ENCODE results near the gene EIF2S1. TPM values are rescaled to one million over a fixed set of nuclear protein-coding genes. Genes with fewer than 3 reads are reported as not detected.
A peak's percentile ranks its signal among the peaks of the same experiment; 100 is the strongest.

The EIF2S1 gene
- total RNA-seq, 1 experiment from 2014 or later, result 155 TPM

DNA sequence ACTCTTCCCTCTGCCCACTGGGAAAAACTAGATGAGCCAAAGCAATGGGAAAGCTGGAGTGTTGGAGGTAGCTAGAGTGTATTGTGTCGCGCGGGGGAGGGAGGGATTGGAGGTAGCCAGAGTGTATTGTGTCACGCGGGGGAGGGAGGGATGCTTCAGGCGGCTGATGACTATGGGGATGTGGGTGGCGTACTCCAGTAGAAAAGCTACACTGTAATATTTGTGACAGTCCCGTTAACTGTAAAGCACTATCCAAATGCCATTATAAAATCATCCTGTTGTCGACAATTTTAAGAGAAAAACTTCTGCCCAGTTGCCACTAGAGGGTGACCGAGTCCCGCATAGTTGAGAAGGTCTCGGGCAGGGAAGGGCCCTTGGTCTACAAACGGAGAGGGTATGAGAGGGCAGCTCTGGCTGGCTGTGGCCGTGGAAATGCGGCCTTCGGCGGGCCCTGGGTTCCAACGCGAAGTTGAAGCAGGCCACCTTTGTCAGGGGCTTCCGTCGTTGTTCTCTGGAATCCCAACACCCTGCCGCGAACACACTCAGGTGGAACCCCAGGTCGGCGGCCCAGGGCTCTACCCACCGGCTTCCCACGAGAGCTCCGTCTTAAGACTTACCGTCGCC, 67.0 kb downstream of the EIF2S1 start:
- H3K27me3 ChIP-seq (ENCODE audit: control insufficient read depth, insufficient read depth, low read length), result no peaks in the 10 kb centered on the region
- DNase-seq, result peak; percentile 87
- no peak overlapping the region for H3K4me3 ChIP-seq (ENCODE audit: insufficient read depth, low read depth, low read length)
- no peaks in the 10 kb centered on the region for H3K36me3 ChIP-seq (replicated peaks; ENCODE audit: control insufficient read depth, insufficient read depth, low read length)

GRCh38 chr14:67428501-67429031, 68.4 kb downstream of the EIF2S1 start:
- Histone ChIP-seq H3K27me3 (ENCODE audit: control insufficient read depth, insufficient read depth, low read length) (no peaks in the 10 kb centered on the region), H3K4me3 (ENCODE audit: insufficient read depth, low read depth, low read length) (no peak overlapping the region), H3K36me3 (replicated peaks; ENCODE audit: control insufficient read depth, insufficient read depth, low read length) (no peaks in the 10 kb centered on the region)
- peak; percentile 41 for DNase-seq

DNA sequence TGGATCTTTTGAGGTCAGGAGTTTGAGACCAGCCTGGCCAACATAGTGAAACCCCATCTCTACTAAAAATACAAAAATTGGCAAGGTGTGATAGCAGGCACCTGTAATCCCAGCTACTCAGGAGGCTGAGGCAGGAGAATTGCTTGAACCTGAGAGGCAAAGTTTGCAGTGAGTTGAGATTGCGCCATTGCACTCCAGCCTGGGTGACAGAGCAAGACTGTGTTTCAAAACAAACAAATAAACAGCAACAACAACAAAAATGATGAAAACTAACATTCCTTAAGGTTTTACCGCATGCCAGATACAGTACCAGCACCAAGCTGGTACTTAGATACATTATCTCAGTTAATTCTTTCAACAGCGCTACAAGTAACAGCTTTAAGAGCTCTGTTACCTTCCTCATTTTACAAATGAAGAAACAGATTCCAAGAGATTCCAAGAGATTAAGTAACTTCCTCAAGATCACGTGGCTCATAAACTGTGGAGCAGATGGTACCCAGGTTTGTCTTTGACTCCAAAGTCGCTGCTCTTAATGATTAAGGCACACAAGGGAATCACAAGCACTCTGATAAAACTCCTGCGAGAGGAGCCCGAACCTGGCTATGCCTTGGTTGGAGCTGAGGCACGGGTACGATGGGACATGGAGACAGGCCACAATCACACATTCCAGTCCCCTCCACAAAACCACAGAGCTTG, 69.5 kb downstream of the EIF2S1 start:
- Histone ChIP-seq H3K27me3 (ENCODE audit: control insufficient read depth, insufficient read depth, low read length) (no peaks in the 10 kb centered on the region), H3K4me3 (ENCODE audit: insufficient read depth, low read depth, low read length) (no peak overlapping the region), H3K36me3 (replicated peaks; ENCODE audit: control insufficient read depth, insufficient read depth, low read length) (no peaks in the 10 kb centered on the region)
- DNase-seq, result no peak

DNA sequence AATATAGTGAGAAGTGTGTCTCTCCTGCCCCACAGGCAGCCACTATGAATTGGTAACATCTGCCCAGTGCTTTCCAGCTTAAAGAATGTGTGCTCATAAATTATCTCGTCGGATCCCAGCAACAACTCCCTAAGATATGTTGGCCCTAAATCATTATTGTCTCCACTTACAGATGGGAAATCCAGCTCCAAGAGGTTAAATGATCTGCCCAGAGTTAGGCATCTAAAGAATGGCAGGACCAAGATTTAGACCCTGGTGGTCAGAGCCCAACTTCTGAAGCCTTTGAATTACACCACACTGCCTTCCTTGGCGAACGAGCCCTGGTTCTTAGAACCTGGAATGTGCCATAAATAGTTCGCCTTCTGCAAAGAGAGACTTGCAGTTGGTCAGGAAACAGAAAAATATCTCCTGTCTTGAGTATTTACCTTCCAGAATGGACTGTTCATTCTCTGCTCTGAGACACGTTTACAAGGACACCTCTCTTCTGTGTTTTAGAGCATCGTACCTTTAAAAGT, 72.0 kb downstream of the EIF2S1 start:
- no peaks in the 10 kb centered on the region for H3K36me3 ChIP-seq (replicated peaks; ENCODE audit: control insufficient read depth, insufficient read depth, low read length)
- H3K27me3 ChIP-seq (ENCODE audit: control insufficient read depth, insufficient read depth, low read length), result no peaks in the 10 kb centered on the region
- H3K4me3 ChIP-seq (ENCODE audit: insufficient read depth, low read depth, low read length), result no peak overlapping the region
- no peak for DNase-seq

DNA sequence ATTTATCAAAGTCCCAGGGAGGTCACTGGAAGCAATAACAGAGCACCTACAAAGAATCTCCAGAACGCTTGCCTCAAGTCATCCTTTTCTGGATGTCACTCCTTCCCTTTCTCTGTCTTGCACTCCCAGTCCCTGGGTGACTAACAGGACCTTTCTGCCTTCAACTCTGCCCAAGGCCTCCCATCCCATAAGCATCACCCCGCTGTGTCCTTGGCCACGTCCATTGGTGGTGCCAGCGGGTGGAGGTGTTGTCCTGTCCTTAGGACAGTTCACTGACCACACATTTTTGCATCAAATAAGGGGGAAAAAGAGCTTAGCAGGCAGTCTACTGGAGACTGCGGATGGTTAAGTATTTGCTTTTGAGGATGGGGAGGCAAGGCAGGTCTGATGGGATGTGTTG, 75.5 kb downstream of the EIF2S1 start:
- Histone ChIP-seq H3K36me3 (replicated peaks; ENCODE audit: control insufficient read depth, insufficient read depth, low read length) (no peaks in the 10 kb centered on the region), H3K27me3 (ENCODE audit: control insufficient read depth, insufficient read depth, low read length) (no peaks in the 10 kb centered on the region), H3K4me3 (ENCODE audit: insufficient read depth, low read depth, low read length) (no peak overlapping the region)
- DNase-seq, result no peak

Other genes with a start within 250 kb of the EIF2S1 start
- not detected in 2 replicates for gene GARIN2, start 170.9 kb upstream of the EIF2S1 start, total RNA-seq (2014; rRNA removed; shearing (Covaris generic))
- 12.1 and 15.6 TPM in 2 replicates for gene PALS1, start 118.9 kb upstream of the EIF2S1 start, total RNA-seq (2014; rRNA removed; shearing (Covaris generic))
- 90.0 and 107 TPM in 2 replicates for gene ATP6V1D, start 524 bp upstream of the EIF2S1 start, total RNA-seq (2014; rRNA removed; shearing (Covaris generic))
- gene PLEK2, start 51.8 kb downstream of the EIF2S1 start, total RNA-seq (2014; rRNA removed; shearing (Covaris generic)), result not detected in 2 replicates
- 0.07 and 0.69 TPM in 2 replicates for gene TMEM229B, start 128.4 kb downstream of the EIF2S1 start, total RNA-seq (2014; rRNA removed; shearing (Covaris generic))
- gene PLEKHH1, start 173.0 kb downstream of the EIF2S1 start, total RNA-seq (2014; rRNA removed; shearing (Covaris generic)), result 16.5 and 22.2 TPM in 2 replicates
- 8.2 and 8.8 TPM in 2 replicates for gene PIGH, start 239.9 kb downstream of the EIF2S1 start, total RNA-seq (2014; rRNA removed; shearing (Covaris generic))